ENCODE data around the gene MLLT10.

DNA sequence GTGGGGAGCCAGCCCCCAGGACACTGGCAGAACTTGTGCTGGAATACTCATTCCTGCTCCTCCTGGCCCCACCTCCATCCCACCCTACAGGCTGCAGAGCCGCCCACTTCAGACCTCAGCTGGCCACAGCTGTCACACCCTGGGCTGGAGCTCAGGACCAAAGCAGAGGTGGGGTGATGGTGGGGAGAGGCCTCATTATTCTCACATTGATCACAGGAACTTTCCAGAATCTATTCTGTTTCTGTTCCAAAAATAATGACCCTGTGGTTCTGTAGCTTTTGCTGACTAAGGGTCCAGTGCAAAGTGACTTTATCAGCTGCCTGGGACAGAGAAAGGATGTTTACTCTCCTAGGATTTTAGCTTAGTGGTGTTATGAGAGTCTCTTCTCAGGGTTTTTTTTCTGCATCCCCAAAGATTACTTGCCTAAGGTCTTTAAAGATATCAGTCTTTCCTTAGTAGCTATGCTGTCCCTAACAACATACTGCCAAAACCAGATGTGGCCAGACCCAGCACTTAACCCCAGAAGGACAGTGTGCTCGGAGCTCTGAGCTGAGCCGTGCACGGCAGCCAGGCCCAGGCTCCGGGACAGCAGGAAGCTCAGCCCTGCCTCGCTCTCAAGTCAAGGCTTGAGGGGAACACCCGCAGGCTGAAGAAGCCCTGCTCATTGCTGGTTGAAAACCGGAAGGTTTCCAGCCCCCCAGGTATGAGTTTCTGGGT is 223.3 kb downstream of the MLLT10 start:
- TF ChIP-seq, protein P1, sequence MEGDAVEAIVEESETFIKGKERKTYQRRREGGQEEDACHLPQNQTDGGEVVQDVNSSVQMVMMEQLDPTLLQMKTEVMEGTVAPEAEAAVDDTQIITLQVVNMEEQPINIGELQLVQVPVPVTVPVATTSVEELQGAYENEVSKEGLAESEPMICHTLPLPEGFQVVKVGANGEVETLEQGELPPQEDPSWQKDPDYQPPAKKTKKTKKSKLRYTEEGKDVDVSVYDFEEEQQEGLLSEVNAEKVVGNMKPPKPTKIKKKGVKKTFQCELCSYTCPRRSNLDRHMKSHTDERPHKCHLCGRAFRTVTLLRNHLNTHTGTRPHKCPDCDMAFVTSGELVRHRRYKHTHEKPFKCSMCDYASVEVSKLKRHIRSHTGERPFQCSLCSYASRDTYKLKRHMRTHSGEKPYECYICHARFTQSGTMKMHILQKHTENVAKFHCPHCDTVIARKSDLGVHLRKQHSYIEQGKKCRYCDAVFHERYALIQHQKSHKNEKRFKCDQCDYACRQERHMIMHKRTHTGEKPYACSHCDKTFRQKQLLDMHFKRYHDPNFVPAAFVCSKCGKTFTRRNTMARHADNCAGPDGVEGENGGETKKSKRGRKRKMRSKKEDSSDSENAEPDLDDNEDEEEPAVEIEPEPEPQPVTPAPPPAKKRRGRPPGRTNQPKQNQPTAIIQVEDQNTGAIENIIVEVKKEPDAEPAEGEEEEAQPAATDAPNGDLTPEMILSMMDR (conservative IDR thresholded peaks at IDR 0.05): no peak
- no peak for TF ChIP-seq EZH2 (IDR thresholded peaks at IDR 0.05; ENCODE audit: low read depth)

Data from PC-9 (cell line).